ENCODE measurements around the gene GNG7.

GRCh38 chr19:2661615-2662014 lies 40.9 kb downstream of the GNG7 start:
- TF ChIP-seq POLR2AphosphoS5 (IDR thresholded peaks at IDR 0.05; ENCODE audit: borderline replicate concordance, low read depth, low read length), result no peak
- no peak for TF ChIP-seq EZH2 (IDR thresholded peaks at IDR 0.05)
- TF ChIP-seq FOXP2 (optimal IDR thresholded peaks at IDR 0.05; ENCODE audit: control extremely low read depth, extremely low read length, insufficient read depth), result no peak
